Endothelial cell of umbilical vein (primary cell): ENCODE measurements around the gene SZT2. TPM values are rescaled to one million over a fixed set of nuclear protein-coding genes. Genes with fewer than 3 reads are reported as not detected.

Experiments
- BruUV-seq: library from RNA; stranded (reverse); fragments of 400-500 nt; replicated peaks from 2 replicates; lab custom pipeline; 2021; lab: Mats Ljungman, UMichigan
- CTCF ChIA-PET: fragments of 300-600, 350-600 bp; sonication (Branson Sonifier 250); formaldehyde crosslinking; loops from one replicate; lab custom pipeline; 2021; ENCODE audit warnings: antibody characterized with exemption, inconsistent platforms; lab: Charles Lee
- POLR2A ChIA-PET: fragments of 300-600, 350-600 bp; sonication (Branson Sonifier 250); formaldehyde crosslinking; loops from one replicate; lab custom pipeline; 2021; ENCODE audit warnings: antibody characterized with exemption, inconsistent platforms; lab: Charles Lee
- DNase-seq: peaks from one replicate; pipeline ENCODE4 v3.0.0-alpha.2; 2011; ENCODE audit warnings: low read depth, low spot score
- FAIRE-seq: peaks from 2 replicates; lab custom pipeline; 2011; peaks lifted over from hg19 to GRCh38; lab: Jason Lieb, UNC
- H2AFZ ChIP-seq: 2 replicates; pipeline ENCODE4 v1.6.0; 2012; ENCODE audit warnings: low read depth, low read length, control low read depth, inconsistent platforms
- H3K27ac ChIP-seq: 2 replicates; pipeline ENCODE4 v1.5.1; 2011; ENCODE audit warnings: low read depth, mild to moderate bottlenecking, control low read depth, low read length, moderate library complexity; ENCODE audit not compliant: insufficient read depth
- H3K27me3 ChIP-seq, 2 experiments: 2 replicates each; pipeline versions ENCODE4 v1.6.0 to v1.6.1; 2011; ENCODE audit warnings: low read length in 2 of 2, mixed read lengths in 1 of 2; ENCODE audit not compliant: control insufficient read depth in 2 of 2, insufficient read depth in 2 of 2
- H3K36me3 ChIP-seq, 2 experiments: 2 replicates in 1 of 2; 3 replicates in 1 of 2; pipeline ENCODE4 v1.5.1; 2011; ENCODE audit warnings: low read length in 2 of 2, mild to moderate bottlenecking in 1 of 2, moderate library complexity in 1 of 2; ENCODE audit not compliant: control insufficient read depth in 2 of 2, insufficient read depth in 2 of 2; ENCODE audit errors: extremely low read depth in 1 of 2
- H3K4me1 ChIP-seq: 3 replicates; pipeline ENCODE4 v1.5.1; 2011; ENCODE audit warnings: mild to moderate bottlenecking, low read length; ENCODE audit not compliant: control insufficient read depth, insufficient read depth; ENCODE audit errors: extremely low read depth
- H3K4me2 ChIP-seq: 2 replicates; pipeline ENCODE4 v1.6.1; 2011; ENCODE audit warnings: low read length, control low read depth, mixed read lengths; ENCODE audit not compliant: insufficient read depth
- H3K4me3 ChIP-seq, 3 experiments: fragments of 200-600 bp in 1 of 3; sonication (generic), shearing (Covaris generic) in 1 of 3; replicated peaks in 1 of 3; 2 replicates each; pipeline ENCODE4 v1.5.1; 2011 to 2016; ENCODE audit warnings: control low read depth in 3 of 3, low read length in 3 of 3, mild to moderate bottlenecking in 2 of 3, inconsistent platforms in 1 of 3, low read depth in 1 of 3, moderate library complexity in 1 of 3; ENCODE audit not compliant: insufficient read depth in 1 of 3
- H3K79me2 ChIP-seq: 2 replicates; pipeline ENCODE4 v1.6.0; 2012; ENCODE audit warnings: low read length, inconsistent platforms; ENCODE audit not compliant: control insufficient read depth, insufficient read depth
- H3K9ac ChIP-seq: replicated peaks from 2 replicates; pipeline ENCODE3; 2011; ENCODE audit warnings: low read length, control low read depth; ENCODE audit not compliant: insufficient read depth; ENCODE audit errors: extremely low read depth
- H3K9me1 ChIP-seq: replicated peaks from 3 replicates; pipeline ENCODE4 v1.6.0; 2011; ENCODE audit warnings: mild to moderate bottlenecking, low read length; ENCODE audit not compliant: control insufficient read depth, insufficient read depth; ENCODE audit errors: extremely low read depth
- H3K9me3 ChIP-seq: replicated peaks from 2 replicates; pipeline ENCODE4 v1.5.1; 2012; ENCODE audit warnings: low read length, inconsistent platforms; ENCODE audit not compliant: control insufficient read depth, insufficient read depth
- H4K20me1 ChIP-seq: replicated peaks from 2 replicates; pipeline ENCODE3; 2011; ENCODE audit warnings: mild to moderate bottlenecking, low read length; ENCODE audit not compliant: control insufficient read depth, insufficient read depth; ENCODE audit errors: extremely low read depth
- CTCF ChIP-seq, 2 donors: IDR thresholded peaks; 1 replicate in 1 of 2; 2 replicates in 1 of 2; pipeline ENCODE4 v1.5.1; 2011; ENCODE audit warnings: low read length in 2 of 2, mild to moderate bottlenecking in 2 of 2, moderate library complexity in 2 of 2, control low read depth in 1 of 2, inconsistent platforms in 1 of 2, low read depth in 1 of 2; ENCODE audit not compliant: insufficient read depth in 1 of 2; ENCODE audit errors: extremely low read depth in 1 of 2
- FOS ChIP-seq: IDR thresholded peaks from 2 replicates; pipeline ENCODE4 v1.6.1; 2011; ENCODE audit warnings: mild to moderate bottlenecking, low read length, moderate library complexity, borderline replicate concordance; ENCODE audit not compliant: insufficient read depth
- GATA2 ChIP-seq: IDR thresholded peaks from 2 replicates; pipeline ENCODE4 v1.7.0; 2011; ENCODE audit warnings: low read depth, mild to moderate bottlenecking, moderate library complexity, mixed read lengths, low read length; ENCODE audit not compliant: insufficient read length, insufficient read depth
- MYC ChIP-seq: IDR thresholded peaks from one replicate; pipeline ENCODE4 v1.6.1; 2011; ENCODE audit warnings: mild to moderate bottlenecking, low read depth, low read length
- POLR2A ChIP-seq: IDR thresholded peaks from 2 replicates; pipeline ENCODE4 v1.6.1; 2012; ENCODE audit warnings: low read depth, mild to moderate bottlenecking, control low read depth, low read length
- POLR2AphosphoS5 ChIP-seq: IDR thresholded peaks from 2 replicates; pipeline ENCODE4 v1.6.1; 2012; ENCODE audit warnings: low read depth, mild to moderate bottlenecking, control low read depth, low read length, moderate library complexity; ENCODE audit not compliant: insufficient read depth
- dilution Hi-C: fragments of 300-500 bp; cut with MboI; formaldehyde crosslinking; loops from one replicate; pipeline ENCODE4 v1.15.0; 2019; ENCODE audit warnings: low sequenced_read_pairs; ENCODE audit not compliant: extremely low pct_ligation_motif_present
- intact Hi-C: fragments of 100-400 bp; cut with micrococcal nuclease; formaldehyde crosslinking; loops from one replicate; pipeline ENCODE4 v1.10.0; 2022
- polyA plus RNA-seq, 4 experiments: library from polyadenylated mRNA; depleted of rRNA in 3 of 4; stranded (reverse) in 3 of 4; unstranded in 1 of 4; fragments of >200 nt; gene quantifications; 2 replicates each; pipeline versions ENCODE4 v1.2.1 to v1.2.3, GENCODE V29; 2011 to 2012; ENCODE audit warnings: missing spikeins in 1 of 4
- total RNA-seq: library from RNA; stranded (reverse); gene quantifications from 2 replicates; pipeline ENCODE4 v1.2.3, GENCODE V29; 2021

SZT2 gene
- total and polyA plus RNA-seq, 2 donors (not counting 3 experiments of a cell fraction or from before 2014, with no cell fraction given) = 11.4 to 49.9 TPM

DNA sequence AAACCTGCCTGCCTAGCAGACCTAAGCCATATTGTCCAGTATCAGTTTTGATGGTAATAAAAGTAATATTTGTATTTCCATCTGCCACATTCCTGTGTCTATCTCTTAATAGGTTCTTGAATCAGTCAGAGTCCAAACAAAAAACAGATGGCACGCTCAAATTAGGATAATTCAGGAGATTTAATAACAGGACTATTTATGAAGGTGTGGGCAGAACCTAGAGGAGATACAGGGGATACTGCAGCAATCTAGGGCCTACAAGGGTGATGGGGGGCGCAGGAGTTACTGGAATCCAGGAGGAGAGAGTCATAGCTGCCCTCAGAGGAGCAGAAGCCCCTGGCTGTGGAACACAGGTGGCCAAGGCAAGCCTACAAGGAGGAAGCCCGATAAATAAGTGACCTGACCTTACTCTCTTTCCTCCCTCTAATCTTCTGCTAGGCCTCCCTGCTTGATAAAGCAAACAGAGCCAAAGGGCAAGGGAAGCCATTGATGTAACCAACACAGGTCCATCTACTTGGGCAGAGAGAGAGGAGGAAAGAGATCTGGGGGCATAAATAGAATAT is 75.9 kb downstream of the SZT2 start:
- POLR2A ChIA-PET = no interaction called here
- Histone ChIP-seq H3K9me3 (no peaks in the 10 kb centered on the region), H3K4me2 (no peak overlapping the region), H4K20me1 (no peaks in the 10 kb centered on the region), H2AFZ (peak overlapping the region; percentile 17), H3K79me2 (no peaks in the 10 kb centered on the region), H3K4me1 (peaks cover 13% of the 10 kb centered on the region), H3K4me3 (no peak overlapping the region), H3K9me1 (no peaks in the 10 kb centered on the region), H3K36me3 (no peaks in the 10 kb centered on the region), H3K27me3 (no peaks in the 10 kb centered on the region), H3K9ac (no peak overlapping the region), H3K27ac (no peak overlapping the region)
- dilution Hi-C loops = no loop called here
- TF ChIP-seq CTCF (IDR thresholded peaks at IDR 0.05; ENCODE audit: extremely low read depth in 1 of 2, insufficient read depth in 1 of 2, low read depth in 1 of 2, low read length in 2 of 2) = no peak
- no peak for TF ChIP-seq MYC
- no peak for TF ChIP-seq POLR2A
- TF ChIP-seq FOS = no peak
- TF ChIP-seq POLR2AphosphoS5 = no peak
- DNase-seq (no peak), FAIRE-seq (no peak)
- BruUV-seq = no TSS peak
- intact Hi-C loops = no loop called here
- CTCF ChIA-PET = interaction anchor here (1.9 kb wide), 1 partner anchor 11 kb away, joined by 5 read pairs; no protein-coding TSS in a partner anchor

GRCh38 chr1:43466403-43466802 is 76.7 kb downstream of the SZT2 start:
- peak; percentile 73 for FAIRE-seq

More at GRCh38 chr1:43466403-43466802, 76.7 kb downstream of the SZT2 start:
- Histone ChIP-seq H4K20me1 (no peaks in the 10 kb centered on the region), H3K79me2 (no peaks in the 10 kb centered on the region), H3K36me3 (no peaks in the 10 kb centered on the region), H3K4me2 (no peak overlapping the region), H3K4me3 (no peak overlapping the region), H3K27me3 (no peaks in the 10 kb centered on the region), H3K9me1 (no peaks in the 10 kb centered on the region), H3K9me3 (no peaks in the 10 kb centered on the region), H3K9ac (no peak overlapping the region), H3K27ac (no peak overlapping the region), H3K4me1 (peaks cover 16% of the 10 kb centered on the region), H2AFZ (peak overlapping the region; percentile 55)
- BruUV-seq = no TSS peak
- ChIA-PET POLR2A (interaction anchor here (1.1 kb wide), 1 partner anchor 12 kb away, joined by 4 read pairs; the partner anchor contains the start of gene HYI), CTCF (interaction anchor here (1.0 to 1.3 kb wide), 3 partner anchors 10 to 15 kb away, joined by 3 to 4 read pairs (median 4); partner anchors contain the start of gene HYI)
- peak; percentile 42 for TF ChIP-seq GATA2
- no peak for TF ChIP-seq MYC
- dilution Hi-C loops = no loop called here
- intact Hi-C loops = no loop called here
- no peak for DNase-seq
